ENCODE data around the gene AFF1. TPM values are rescaled to one million over a fixed set of nuclear protein-coding genes. Genes with fewer than 3 reads are reported as not detected.
"Not testable (repeated sequence)": the region's sequence is repeated elsewhere in the genome, so short reads cannot be mapped to it uniquely, and the experiment has no call there.

The AFF1 gene
- total RNA-seq, 3 donors from 2014 or later: 84.0 to 150 (median 120) TPM

- DNase-seq: no peak
- H3K4me3 ChIP-seq: no peak overlapping the region
- H3K9me3 ChIP-seq: no peaks in the 10 kb centered on the region
- no peaks in the 10 kb centered on the region for H3K36me3 ChIP-seq (ENCODE audit: low read depth)
- peaks cover 29% of the 10 kb centered on the region for H3K4me1 ChIP-seq (ENCODE audit: low read depth)
- no peak for ATAC-seq
- TF ChIP-seq, protein P1, sequence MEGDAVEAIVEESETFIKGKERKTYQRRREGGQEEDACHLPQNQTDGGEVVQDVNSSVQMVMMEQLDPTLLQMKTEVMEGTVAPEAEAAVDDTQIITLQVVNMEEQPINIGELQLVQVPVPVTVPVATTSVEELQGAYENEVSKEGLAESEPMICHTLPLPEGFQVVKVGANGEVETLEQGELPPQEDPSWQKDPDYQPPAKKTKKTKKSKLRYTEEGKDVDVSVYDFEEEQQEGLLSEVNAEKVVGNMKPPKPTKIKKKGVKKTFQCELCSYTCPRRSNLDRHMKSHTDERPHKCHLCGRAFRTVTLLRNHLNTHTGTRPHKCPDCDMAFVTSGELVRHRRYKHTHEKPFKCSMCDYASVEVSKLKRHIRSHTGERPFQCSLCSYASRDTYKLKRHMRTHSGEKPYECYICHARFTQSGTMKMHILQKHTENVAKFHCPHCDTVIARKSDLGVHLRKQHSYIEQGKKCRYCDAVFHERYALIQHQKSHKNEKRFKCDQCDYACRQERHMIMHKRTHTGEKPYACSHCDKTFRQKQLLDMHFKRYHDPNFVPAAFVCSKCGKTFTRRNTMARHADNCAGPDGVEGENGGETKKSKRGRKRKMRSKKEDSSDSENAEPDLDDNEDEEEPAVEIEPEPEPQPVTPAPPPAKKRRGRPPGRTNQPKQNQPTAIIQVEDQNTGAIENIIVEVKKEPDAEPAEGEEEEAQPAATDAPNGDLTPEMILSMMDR (IDR thresholded peaks at IDR 0.05): no peak
- intact Hi-C loops (cut with DNase I, micrococcal nuclease): no loop called here
Measured at GRCh38 chr4:86978709-86979108, 43.9 kb downstream of the AFF1 start.

- intact Hi-C loops (cut with DNase I, micrococcal nuclease): no loop called here
- Histone ChIP-seq H3K36me3 (ENCODE audit: low read depth) (no peaks in the 10 kb centered on the region), H3K4me1 (ENCODE audit: low read depth) (peaks cover 25% of the 10 kb centered on the region), H3K9me3 (no peaks in the 10 kb centered on the region), H3K4me3 (no peak overlapping the region)
- ATAC-seq: no peak
- TF ChIP-seq, protein P1 (IDR thresholded peaks at IDR 0.05): no peak
- no peak for DNase-seq
Measured at GRCh38 chr4:86980230-86980629, 45.4 kb downstream of the AFF1 start.

GRCh38 chr4:86981789-86982188 lies 47.0 kb downstream of the AFF1 start:
- TF ChIP-seq, protein P1 (IDR thresholded peaks at IDR 0.05): no peak
- no peaks in the 10 kb centered on the region for H3K36me3 ChIP-seq (ENCODE audit: low read depth)
- intact Hi-C loops (cut with DNase I, micrococcal nuclease): no loop called here
- DNase-seq (no peak), ATAC-seq (peak; percentile 43)
- peaks cover 12% of the 10 kb centered on the region for H3K4me1 ChIP-seq (ENCODE audit: low read depth)
- no peaks in the 10 kb centered on the region for H3K9me3 ChIP-seq
- no peak overlapping the region for H3K4me3 ChIP-seq

GRCh38 chr4:86985852-86986251 lies 51.0 kb downstream of the AFF1 start:
- H3K36me3 ChIP-seq (ENCODE audit: low read depth); ATAC-seq; intact Hi-C loops (cut with DNase I, micrococcal nuclease); H3K9me3 ChIP-seq; DNase-seq; H3K4me1 ChIP-seq (ENCODE audit: low read depth); H3K4me3 ChIP-seq: not testable (repeated sequence)

DNA sequence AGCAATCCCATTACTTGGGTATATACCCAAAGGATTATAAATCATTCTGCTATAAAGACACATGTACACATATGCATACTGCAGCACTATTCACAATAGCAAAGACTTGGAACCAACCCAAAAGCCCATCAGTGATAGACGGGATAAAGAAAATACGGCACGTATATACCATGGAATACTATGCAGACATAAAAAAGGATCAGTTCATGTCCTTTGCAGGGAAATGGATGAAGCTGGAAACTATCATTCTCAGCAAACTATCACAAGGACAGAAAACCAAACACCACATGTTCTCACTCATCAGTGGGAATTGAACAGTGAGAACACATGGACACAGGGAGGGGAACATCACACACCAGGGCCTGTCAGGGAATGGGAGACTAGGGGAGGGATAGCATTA lies 54.8 kb downstream of the AFF1 start:
- H3K9me3 ChIP-seq; intact Hi-C loops (cut with DNase I, micrococcal nuclease); DNase-seq; H3K4me1 ChIP-seq (ENCODE audit: low read depth); H3K36me3 ChIP-seq (ENCODE audit: low read depth); ATAC-seq; H3K4me3 ChIP-seq: not testable (repeated sequence)

DNA sequence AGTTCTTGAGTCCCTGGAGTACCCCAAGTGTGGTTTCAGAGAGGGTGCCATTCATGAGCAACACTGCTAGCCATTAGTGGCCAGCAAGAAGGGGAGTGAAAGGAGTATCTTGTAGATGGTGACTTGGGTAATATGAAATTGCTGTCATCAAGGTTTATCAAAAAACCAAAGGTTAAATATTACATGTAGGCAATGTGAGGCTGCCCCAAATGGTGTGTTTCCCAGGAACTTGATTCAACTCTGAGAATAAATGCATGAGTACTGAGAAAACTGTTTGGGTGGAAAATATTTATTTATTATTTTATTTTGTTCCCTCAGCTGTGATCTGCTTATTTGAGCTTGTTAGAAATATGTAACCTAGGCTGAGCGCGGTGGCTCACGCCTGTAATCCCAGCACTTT lies 55.7 kb downstream of the AFF1 start:
- H3K4me3 ChIP-seq: no peak overlapping the region
- H3K4me1 ChIP-seq (ENCODE audit: low read depth): no peaks in the 10 kb centered on the region
- ATAC-seq: no peak
- DNase-seq: no peak
- no peaks in the 10 kb centered on the region for H3K36me3 ChIP-seq (ENCODE audit: low read depth)
- intact Hi-C loops (cut with DNase I, micrococcal nuclease): no loop called here
- TF ChIP-seq, protein P1 (IDR thresholded peaks at IDR 0.05): no peak
- no peaks in the 10 kb centered on the region for H3K9me3 ChIP-seq

- no peaks in the 10 kb centered on the region for H3K36me3 ChIP-seq (ENCODE audit: low read depth)
- intact Hi-C loops (cut with DNase I, micrococcal nuclease): no loop called here
- TF ChIP-seq, protein P1 (IDR thresholded peaks at IDR 0.05): no peak
Measured at GRCh38 chr4:86991994-86992393, 57.2 kb downstream of the AFF1 start.

More at GRCh38 chr4:86991994-86992393, 57.2 kb downstream of the AFF1 start:
- Histone ChIP-seq H3K4me3 (no peak overlapping the region), H3K9me3 (no peaks in the 10 kb centered on the region), H3K4me1 (ENCODE audit: low read depth) (no peaks in the 10 kb centered on the region)
- DNase-seq: no peak
- no peak for ATAC-seq
